Activated CD4-positive, alpha-beta T cell treated with anti-CD3 and anti-CD28 coated beads, Interleukin-2, Interleukin-6, amounts not matched to agents 100 ng/mL and 50 ng/mL, durations not matched to agents 16 hours and 8 hours (primary cell): ENCODE data around the gene PGA4.
"Not testable (repeated sequence)": the region's sequence is repeated elsewhere in the genome, so short reads cannot be mapped to it uniquely, and the experiment has no call there.

ENCODE experiments used
- DNase-seq: peaks from one replicate; pipeline ENCODE4 v3.0.0-alpha.2; 2020

The PGA4 gene

DNA sequence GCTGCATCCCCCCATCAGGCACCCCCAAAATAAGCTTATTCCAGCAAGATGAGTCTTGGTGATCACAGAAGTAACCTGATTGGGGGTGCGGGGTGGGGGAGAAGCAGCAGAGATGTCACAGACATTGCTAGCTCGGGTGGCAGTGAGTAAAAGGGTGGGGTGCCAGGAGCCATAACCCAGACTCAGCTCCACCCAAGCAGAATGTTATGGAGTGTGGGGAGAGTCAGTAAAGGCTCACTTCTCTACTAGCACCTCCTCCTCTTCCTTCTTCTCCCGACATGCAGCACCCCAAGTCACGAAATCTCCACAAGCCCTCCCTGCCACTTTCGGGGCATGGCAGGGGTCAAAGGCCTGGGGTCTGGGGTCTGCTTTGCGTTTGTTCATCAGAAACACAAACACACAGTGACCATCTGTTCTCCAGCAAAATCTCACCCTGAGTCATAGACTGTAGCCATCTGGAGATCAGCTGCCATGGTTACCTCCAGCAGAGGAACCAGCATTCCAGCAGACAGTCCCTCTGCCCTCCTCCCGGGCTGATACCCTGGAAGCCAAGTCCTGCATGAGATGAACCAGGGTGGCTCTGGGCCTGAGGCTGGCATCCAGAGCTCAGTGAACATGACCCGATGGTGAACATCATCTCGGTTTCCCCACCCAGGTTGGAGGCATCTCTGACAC is 14.4 kb upstream of the PGA4 start:
- DNase-seq: not testable (repeated sequence)

DNA sequence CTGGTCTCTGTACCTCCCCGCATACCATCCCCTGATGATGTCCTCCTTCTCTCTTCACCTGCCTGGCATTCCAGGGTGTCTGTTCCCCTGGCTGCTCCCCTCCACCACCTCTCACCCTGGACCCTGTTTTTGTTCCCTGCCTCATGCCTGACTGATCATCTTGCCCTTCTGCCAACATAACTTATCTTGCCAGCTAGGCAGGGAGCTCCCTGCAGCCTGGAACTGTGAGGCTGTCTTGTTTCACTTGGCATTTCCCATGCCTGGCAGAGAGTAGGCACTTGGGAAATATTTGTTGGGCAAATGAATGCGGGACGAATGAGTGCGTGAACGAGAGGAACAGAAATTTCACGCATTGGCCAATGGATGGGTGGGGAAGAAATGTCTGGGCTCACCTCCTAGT is 11.5 kb upstream of the PGA4 start:
- not testable (repeated sequence) for DNase-seq

DNA sequence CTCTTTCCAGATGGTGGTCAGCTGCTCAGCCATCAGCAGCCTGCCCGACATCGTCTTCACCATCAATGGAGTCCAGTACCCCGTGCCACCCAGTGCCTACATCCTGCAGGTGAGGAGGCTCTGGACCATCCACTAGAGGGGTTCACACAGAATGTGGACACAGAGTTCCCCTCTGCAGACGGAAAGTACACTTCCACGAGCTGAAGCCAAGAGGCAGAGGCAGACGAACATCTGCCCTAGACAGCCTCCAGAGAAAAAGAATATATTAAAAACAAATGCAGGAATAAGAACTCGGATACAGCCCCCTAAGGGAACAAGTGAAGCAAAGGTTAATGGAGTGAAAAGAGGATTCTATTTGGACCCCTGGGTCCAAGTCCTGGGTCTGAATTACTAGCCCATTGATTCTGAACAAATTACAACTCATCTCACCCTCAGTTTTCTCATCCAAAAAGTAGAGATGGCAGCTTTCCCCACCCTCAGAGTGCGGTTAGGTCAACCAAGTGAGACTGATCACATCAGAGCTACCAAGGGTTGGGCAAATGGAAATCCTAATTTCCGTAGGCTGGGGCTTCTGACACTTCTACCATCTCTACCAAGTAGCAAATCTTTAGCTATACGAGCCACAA is 10.7 kb upstream of the PGA4 start:
- not testable (repeated sequence) for DNase-seq

DNA sequence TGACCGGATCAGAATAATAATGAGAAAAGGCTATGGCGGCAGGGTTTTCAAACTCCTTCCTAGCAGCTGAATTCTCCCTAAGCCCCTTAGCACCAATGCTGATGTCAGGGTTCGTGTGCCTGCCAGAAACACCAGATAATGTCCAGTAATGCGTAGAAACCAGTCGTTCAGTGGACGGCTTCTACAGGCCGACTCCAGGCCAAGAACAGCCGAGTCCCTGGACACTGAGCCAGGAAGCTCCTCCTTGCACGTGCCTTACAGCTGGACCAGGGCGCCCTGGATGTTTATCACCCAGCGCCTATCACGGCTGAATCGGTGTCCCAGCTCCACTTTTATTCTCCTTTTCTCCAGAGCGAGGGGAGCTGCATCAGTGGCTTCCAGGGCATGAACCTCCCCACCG is 9.9 kb upstream of the PGA4 start:
- DNase-seq: not testable (repeated sequence)

DNA sequence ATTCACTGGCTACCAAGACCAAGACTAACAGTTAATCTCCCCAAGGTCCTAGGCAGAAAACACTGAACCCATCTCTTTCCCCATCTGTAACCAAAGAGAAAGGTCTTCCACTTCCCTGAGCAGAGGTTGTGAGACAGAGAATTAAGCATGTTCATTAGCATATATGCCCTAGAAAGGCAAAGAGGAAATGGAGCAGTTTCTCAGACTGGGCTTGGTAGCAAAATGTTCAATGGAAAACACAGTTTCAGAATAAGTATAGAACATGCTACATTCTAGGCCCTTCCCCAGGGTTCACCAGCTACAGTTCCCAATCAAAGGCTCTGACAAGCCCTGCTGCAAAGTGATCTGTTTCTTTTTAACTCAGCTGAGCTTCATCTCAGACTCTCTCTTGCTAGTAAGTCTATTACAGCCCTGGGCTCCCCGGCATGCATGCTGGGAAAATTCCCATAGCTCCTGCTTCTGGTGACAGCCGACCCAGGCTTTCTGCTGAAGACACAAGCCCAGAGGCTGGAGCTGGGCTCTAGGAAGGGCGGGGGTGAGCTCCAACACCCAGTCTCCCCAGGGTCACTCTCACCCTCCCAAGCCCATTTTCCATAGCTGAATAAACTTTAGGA is 8.3 kb upstream of the PGA4 start:
- DNase-seq: not testable (repeated sequence)

DNA sequence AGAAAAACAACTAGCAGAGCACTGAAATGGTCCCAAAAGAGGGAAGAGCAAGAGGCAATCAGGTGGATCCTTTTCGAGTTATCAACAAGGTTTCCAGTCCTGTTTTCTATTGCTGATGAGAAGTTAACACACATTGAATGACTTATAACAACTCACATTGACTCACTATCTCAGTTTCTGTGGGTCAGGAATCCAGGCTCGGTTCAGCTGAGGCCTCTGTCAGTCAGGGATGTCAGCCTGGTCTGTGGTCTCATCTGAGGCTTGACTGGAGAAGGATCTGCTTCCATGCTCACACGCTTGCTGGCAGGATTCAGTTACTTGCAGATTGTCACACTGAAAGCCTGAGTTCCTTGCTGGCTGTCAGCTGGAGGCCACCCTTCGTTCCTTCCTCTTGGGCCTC is 3.8 kb upstream of the PGA4 start:
- DNase-seq: not testable (repeated sequence)

DNA sequence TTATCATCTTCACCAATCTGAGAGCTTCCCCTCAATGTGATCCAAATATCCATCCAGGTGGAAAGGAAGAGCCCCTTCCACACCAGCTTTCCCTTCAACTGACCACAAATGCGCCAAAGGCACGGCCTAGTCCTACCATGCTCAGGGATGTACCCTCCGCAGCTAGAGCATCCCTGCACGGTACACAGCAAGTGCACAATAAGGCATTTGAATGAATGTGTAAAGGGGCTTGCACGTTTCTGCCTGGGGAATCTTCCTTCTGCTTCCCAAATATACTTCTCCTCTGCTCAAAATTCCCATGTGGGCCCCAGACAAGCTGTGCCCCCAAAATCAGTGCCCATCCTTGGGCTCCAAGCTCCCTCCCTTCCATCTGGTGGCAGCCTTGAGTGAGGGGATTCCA is 3.1 kb upstream of the PGA4 start:
- DNase-seq: not testable (repeated sequence)

DNA sequence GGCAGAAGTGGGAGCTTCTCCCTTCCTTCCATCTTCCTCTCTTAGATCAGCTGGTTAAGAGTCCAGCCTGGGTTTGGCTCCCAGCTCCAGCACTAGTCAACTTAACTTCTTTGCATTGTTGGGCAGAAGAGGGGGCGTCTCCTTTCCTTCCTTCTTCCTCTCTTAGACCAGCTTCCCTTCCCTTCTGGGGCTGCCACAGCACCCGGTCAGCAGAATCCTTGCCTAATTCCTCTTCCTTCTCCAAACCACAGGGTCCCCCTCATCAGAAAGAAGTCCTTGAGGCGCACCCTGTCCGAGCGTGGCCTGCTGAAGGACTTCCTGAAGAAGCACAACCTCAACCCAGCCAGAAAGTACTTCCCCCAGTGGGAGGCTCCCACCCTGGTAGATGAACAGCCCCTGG is 545 bp downstream of the PGA4 start:
- DNase-seq: not testable (repeated sequence)

DNA sequence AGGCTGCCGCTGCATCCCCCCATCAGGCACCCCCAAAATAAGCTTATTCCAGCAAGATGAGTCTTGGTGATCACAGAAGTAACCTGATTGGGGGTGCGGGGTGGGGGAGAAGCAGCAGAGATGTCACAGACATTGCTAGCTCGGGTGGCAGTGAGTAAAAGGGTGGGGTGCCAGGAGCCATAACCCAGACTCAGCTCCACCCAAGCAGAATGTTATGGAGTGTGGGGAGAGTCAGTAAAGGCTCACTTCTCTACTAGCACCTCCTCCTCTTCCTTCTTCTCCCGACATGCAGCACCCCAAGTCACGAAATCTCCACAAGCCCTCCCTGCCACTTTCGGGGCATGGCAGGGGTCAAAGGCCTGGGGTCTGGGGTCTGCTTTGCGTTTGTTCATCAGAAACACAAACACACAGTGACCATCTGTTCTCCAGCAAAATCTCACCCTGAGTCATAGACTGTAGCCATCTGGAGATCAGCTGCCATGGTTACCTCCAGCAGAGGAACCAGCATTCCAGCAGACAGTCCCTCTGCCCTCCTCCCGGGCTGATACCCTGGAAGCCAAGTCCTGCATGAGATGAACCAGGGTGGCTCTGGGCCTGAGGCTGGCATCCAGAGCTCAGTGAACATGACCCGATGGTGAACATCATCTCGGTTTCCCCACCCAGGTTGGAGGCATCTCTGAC is 4.5 kb downstream of the PGA4 start:
- not testable (repeated sequence) for DNase-seq

DNA sequence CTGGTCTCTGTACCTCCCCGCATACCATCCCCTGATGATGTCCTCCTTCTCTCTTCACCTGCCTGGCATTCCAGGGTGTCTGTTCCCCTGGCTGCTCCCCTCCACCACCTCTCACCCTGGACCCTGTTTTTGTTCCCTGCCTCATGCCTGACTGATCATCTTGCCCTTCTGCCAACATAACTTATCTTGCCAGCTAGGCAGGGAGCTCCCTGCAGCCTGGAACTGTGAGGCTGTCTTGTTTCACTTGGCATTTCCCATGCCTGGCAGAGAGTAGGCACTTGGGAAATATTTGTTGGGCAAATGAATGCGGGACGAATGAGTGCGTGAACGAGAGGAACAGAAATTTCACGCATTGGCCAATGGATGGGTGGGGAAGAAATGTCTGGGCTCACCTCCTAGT is 7.3 kb downstream of the PGA4 start:
- not testable (repeated sequence) for DNase-seq

DNA sequence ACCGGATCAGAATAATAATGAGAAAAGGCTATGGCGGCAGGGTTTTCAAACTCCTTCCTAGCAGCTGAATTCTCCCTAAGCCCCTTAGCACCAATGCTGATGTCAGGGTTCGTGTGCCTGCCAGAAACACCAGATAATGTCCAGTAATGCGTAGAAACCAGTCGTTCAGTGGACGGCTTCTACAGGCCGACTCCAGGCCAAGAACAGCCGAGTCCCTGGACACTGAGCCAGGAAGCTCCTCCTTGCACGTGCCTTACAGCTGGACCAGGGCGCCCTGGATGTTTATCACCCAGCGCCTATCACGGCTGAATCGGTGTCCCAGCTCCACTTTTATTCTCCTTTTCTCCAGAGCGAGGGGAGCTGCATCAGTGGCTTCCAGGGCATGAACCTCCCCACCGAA is 8.9 kb downstream of the PGA4 start:
- DNase-seq: not testable (repeated sequence)

DNA sequence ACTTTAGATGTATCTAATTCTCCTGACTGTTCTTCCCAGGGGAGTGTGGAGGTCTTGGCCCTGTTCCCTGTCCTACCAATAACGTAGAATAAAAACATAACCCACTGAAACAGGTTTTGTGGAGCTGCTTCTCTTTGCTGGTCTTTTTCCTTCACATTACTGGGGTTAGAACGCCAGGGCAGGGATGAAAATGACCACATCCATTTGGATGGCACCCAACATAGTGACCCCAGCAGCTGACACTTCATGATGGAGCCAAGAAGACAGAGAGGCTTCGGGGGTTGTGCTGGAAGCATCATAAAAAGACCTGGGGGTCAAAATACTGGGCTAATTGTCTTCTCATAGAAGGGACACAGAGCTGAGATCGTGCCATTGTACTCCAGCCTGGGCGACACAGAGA is 9.4 kb downstream of the PGA4 start:
- DNase-seq: not testable (repeated sequence)

DNA sequence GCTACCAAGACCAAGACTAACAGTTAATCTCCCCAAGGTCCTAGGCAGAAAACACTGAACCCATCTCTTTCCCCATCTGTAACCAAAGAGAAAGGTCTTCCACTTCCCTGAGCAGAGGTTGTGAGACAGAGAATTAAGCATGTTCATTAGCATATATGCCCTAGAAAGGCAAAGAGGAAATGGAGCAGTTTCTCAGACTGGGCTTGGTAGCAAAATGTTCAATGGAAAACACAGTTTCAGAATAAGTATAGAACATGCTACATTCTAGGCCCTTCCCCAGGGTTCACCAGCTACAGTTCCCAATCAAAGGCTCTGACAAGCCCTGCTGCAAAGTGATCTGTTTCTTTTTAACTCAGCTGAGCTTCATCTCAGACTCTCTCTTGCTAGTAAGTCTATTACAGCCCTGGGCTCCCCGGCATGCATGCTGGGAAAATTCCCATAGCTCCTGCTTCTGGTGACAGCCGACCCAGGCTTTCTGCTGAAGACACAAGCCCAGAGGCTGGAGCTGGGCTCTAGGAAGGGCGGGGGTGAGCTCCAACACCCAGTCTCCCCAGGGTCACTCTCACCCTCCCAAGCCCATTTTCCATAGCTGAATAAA is 10.5 kb downstream of the PGA4 start:
- not testable (repeated sequence) for DNase-seq

DNA sequence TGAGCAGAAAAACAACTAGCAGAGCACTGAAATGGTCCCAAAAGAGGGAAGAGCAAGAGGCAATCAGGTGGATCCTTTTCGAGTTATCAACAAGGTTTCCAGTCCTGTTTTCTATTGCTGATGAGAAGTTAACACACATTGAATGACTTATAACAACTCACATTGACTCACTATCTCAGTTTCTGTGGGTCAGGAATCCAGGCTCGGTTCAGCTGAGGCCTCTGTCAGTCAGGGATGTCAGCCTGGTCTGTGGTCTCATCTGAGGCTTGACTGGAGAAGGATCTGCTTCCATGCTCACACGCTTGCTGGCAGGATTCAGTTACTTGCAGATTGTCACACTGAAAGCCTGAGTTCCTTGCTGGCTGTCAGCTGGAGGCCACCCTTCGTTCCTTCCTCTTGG is 15.0 kb downstream of the PGA4 start:
- DNase-seq: not testable (repeated sequence)

DNA sequence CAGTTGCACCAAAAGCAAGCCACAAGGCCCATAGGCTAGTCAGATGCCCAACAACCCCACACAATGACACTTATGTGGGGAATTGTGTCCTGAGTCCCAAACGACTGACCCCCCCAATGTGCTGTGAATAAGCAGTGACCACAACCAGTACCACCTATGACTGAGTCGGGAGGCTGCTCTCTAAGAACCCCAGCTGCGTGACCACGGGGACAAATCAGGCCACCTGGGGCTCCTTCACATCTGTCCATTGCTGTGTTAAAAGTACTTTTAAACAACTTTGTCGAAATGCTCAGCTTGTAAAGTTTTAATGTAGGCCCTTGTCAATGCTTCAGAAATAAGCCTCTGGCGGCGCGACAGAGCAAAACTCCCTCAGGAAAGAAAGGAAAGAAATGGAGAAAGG is 18.1 kb downstream of the PGA4 start:
- DNase-seq: not testable (repeated sequence)

DNA sequence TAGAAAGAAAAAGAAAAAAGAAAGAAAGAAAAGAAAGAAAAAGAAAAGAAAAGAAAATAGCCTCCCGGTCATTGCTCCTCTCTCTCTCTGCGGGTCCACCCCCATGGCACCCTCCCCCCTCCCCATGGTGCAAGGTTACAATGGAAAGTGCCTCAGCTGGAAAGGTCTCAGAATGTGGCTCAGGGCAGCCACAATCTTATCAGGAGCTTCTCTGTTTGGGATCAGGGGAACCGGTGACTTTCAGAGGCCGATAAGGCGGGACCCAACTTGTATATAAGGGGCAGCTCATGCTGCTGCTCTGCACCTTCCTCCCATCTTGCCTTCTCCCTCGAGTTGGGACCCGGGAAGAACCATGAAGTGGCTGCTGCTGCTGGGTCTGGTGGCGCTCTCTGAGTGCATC is 18.7 kb downstream of the PGA4 start, which contains the start of gene PGA5:
Gene PGA5 (plus strand): TSS at position 301 of the 400 bp plus-strand sequence. CDS start 52 bp downstream, at position 353.
- not testable (repeated sequence) for DNase-seq

DNA sequence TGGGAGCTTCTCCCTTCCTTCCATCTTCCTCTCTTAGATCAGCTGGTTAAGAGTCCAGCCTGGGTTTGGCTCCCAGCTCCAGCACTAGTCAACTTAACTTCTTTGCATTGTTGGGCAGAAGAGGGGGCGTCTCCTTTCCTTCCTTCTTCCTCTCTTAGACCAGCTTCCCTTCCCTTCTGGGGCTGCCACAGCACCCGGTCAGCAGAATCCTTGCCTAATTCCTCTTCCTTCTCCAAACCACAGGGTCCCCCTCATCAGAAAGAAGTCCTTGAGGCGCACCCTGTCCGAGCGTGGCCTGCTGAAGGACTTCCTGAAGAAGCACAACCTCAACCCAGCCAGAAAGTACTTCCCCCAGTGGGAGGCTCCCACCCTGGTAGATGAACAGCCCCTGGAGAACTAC is 19.4 kb downstream of the PGA4 start:
- DNase-seq: not testable (repeated sequence)

DNA sequence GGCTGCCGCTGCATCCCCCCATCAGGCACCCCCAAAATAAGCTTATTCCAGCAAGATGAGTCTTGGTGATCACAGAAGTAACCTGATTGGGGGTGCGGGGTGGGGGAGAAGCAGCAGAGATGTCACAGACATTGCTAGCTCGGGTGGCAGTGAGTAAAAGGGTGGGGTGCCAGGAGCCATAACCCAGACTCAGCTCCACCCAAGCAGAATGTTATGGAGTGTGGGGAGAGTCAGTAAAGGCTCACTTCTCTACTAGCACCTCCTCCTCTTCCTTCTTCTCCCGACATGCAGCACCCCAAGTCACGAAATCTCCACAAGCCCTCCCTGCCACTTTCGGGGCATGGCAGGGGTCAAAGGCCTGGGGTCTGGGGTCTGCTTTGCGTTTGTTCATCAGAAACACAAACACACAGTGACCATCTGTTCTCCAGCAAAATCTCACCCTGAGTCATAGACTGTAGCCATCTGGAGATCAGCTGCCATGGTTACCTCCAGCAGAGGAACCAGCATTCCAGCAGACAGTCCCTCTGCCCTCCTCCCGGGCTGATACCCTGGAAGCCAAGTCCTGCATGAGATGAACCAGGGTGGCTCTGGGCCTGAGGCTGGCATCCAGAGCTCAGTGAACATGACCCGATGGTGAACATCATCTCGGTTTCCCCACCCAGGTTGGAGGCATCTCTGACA is 23.3 kb downstream of the PGA4 start:
- not testable (repeated sequence) for DNase-seq

DNA sequence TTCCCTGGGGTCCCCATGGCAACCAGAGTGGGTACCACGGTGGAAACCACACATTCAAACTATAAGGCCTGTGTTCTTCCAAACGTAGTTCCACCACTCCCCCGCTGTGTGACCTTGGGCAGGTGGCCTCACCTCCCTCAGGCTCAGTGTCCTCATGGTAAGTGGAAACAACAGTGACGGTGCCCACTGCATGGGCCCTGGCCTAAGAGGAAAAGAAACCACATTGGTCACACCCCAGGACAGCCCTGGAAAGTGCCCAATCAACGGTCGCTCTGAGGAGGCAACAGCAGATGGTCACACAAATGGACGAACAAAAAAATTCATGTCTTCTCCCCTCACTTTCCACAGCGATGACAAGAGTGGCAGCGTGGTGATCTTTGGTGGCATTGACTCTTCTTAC is 25.9 kb downstream of the PGA4 start:
- not testable (repeated sequence) for DNase-seq

DNA sequence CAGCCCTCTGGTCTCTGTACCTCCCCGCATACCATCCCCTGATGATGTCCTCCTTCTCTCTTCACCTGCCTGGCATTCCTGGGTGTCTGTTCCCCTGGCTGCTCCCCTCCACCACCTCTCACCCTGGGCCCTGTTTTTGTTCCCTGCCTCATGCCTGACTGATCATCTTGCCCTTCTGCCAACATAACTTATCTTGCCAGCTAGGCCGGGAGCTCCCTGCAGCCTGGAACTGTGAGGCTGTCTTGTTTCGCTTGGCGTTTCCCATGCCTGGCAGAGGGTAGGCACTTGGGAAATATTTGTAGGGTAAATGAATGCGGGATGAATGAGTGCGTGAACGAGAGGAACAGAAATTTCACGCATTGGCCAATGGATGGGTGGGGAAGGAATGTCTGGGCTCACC is 27.1 kb downstream of the PGA4 start:
- not testable (repeated sequence) for DNase-seq

DNA sequence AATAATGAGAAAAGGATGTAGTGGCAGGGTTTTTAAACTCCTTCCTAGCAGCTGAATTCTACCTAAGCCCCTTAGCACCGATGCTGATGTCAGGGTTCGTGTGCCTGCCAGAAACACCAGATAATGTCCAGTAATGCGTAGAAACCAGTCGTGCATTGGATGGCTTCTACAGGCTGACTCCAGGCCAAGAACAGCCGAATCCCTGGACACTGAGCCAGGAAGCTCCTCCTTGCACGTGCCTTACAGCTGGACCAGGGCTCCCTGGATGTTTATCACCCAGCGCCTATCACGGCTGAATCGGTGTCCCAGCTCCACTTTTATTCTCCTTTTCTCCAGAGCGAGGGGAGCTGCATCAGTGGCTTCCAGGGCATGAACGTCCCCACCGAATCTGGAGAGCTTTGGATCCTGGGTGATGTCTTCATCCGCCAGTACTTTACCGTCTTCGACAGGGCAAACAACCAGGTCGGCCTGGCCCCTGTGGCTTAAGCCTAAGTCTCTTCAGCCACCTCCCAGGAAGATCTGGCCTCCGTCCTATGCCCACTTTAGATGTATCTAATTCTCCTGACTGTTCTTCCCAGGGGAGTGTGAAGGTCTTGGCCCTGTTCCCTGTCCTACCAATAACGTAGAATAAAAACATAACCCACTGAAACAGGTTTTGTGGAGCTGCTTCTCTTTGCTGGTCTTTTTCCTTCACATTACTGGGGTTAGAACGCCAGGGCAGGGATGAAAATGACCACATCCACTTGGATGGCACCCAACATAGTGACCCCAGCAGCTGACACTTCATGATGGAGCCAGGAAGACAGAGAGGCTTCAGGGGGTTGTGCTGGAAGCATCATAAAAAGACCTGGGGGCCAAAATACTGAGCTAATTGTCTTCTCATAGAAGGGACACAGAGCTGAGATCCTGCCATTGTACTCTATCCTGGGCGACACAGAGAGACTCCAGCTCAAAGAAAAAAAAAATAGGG is 28.9 kb downstream of the PGA4 start:
- not testable (repeated sequence) for DNase-seq
